SH-SY5Y (cell line): ENCODE data around the gene AGBL3.

Source experiments
- GATA2 ChIP-seq: IDR thresholded peaks from 2 replicates; pipeline ENCODE4 v1.6.1; 2011; ENCODE audit warnings: mild to moderate bottlenecking, low read depth, low read length
- GATA3 ChIP-seq: IDR thresholded peaks from 2 replicates; pipeline ENCODE4 v1.6.1; 2011; ENCODE audit warnings: low read depth, mild to moderate bottlenecking, low read length, moderate library complexity

DNA sequence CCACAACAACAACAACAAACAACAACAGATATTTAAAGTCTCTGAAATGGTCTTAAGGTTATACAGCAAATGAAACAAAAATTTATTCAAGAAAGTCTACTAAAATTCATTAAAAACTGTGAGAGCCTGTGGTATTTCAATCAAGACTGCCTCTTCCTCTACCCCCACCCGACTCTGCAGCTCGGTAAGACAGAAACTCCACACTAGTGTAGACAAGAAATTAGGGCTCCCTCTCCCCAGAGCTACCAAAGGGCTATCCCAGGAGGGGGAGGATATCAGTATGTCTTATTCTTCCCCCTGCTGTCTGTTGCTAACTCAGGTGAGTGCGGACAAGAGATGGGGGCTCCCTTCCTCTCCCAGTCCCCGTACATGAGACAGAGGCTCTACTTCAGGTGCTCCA, 90.6 kb downstream of the AGBL3 start:
- TF ChIP-seq GATA2, result no peak
- TF ChIP-seq GATA3, result no peak
